Superior temporal gyrus (tissue), 1 donor: ENCODE results near the gene ALG1.
"Not testable (repeated sequence)": the region's sequence is repeated elsewhere in the genome, so short reads cannot be mapped to it uniquely, and the experiment has no call there.

ENCODE experiments used
- DNase-seq: peaks from one replicate; pipeline ENCODE4 v3.0.0-alpha.2; 2016; ENCODE audit errors: extremely low spot score

ALG1 gene

GRCh38 chr16:5044581-5044980, 27.1 kb upstream of the ALG1 start:
- DNase-seq: not testable (repeated sequence)

DNA sequence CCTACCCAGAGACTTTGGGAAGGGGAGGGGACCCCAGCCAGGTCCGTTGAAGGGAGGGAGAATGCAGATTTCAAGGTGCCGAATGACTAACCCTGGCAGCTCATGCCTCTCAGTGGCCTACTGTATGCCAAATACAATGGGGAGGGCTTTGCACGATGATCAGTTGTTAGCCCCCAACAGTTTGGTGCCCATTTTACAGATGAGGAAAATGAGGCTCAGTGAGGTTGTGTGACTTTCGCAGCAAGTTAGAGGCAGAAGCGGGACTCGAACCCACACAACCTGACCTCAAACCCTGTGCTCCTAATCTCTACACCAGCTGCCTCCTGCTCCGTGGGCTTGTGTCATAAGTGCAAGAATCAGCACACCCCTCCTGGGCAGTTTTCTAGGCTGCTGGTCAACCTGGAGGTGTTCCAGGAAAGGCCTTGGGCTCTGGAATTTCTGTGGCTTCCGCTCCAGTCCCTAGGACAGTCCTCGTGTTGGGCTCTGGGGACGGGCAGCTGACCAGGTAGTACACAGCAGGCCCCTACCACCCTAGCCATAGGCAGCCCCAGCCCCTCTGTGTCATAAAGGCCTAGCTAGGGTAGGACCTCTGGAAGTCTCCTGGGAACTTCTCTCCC, 26.0 kb upstream of the ALG1 start:
- no peak for DNase-seq

- no peak for DNase-seq
These were observed 24.7 kb upstream of the ALG1 start for GRCh38 chr16:5046914-5047313.

DNA sequence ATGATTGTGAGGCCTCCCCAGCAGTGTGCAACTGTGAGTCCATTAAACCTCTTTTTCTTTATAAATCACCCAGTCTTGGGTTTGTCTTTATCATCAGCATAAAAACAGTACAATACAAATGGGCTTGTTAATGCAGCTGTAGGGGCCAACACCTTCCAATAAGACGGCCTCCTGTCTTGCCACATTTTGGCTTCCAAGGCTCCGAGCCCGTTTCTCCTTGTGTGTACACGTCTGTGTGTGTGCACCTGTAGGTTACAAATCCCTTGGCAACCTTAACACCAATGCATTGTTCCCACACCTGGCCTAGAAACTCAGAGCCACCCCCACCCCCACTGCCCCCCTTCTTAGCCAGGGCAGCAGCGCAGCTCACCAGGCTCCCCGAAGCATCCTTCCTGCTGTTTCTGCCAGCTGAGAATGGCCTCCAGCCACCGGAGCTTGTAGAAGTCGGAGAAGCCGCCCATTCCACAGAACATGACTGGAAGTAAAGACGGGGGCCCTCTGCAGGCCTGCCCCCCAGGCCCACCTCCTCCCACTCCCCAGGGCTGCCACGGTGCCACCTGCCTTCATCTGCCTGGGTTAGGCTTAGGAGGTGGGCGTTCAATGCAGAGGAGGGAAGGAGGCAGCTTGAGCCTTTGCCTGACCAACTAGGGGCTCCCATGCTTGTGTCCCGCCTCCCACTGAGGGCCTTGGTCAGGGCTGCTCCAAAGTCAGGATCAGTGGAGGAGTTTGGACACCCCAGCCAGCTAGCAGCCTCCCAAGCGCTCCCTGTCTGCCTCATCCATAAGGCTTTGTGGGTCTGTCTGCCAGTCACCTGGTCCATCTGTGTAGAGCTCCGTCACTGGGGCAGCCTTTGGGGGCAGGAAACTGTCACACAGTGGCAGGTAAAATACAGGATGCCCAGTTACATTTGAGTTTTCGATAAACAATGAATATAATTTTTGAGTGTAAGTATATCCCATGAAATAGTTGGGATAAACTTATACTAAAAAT, 16.5 kb upstream of the ALG1 start:
- no peak for DNase-seq

- no peak for DNase-seq
These were observed 15.3 kb upstream of the ALG1 start for GRCh38 chr16:5056352-5056751.

DNA sequence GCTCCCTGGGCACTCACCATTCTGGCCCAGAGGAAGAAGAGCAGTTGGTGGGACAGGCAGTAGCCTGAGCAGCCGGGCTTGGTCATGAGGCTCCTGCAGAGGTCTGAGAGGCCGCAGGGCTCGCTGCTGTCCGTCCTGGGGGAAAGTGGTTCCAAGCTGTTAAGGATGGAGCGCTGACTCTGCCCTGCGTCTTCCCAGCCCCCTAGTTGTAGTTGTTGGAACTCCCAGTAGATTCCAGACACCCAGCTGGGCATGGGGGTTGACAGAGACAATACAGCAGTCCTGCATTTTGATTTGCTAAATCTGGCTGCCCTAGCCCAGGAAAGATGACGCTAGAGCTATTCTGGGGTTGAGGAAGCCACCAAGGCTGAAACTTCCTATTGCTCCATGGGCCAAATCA, 13.2 kb upstream of the ALG1 start:
- DNase-seq: no peak

DNA sequence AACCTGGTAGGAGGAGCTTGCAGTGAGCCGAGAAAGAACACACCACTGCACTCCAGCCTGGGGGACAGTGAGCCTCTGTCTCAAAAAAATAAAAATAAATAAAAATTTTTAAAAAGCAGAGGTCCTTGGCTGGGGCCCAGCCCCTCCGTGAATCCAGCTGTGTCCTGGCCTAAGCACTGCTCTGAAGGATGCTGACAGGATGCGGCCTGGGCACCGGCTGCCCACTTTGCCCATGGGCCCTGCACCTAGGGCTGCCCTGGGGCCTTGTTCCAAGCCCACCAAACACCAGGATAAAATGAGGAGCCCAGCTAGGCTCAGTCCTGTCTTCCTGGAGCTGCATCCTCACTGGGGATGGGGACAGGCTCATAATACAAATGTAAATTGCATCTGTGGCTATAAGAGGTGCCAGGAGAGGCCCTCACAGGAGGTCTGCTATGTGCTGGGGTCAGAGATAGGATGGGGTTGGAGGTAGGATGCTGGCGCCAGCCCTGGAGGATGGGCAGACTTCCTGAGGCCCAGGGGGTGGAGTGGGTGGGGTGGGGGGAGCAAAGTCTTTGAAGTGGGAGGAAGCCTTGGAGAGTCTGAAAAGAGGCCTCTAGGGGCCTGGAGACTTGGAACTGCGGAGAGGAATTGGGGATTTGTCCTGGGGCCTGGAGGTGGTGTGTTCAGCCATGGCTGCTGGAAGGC, 12.1 kb upstream of the ALG1 start:
- DNase-seq: no peak

GRCh38 chr16:5060073-5060641, 11.5 kb upstream of the ALG1 start:
- DNase-seq: no peak

- no peak for DNase-seq
These were observed 9.6 kb upstream of the ALG1 start for GRCh38 chr16:5062051-5062450.

DNA sequence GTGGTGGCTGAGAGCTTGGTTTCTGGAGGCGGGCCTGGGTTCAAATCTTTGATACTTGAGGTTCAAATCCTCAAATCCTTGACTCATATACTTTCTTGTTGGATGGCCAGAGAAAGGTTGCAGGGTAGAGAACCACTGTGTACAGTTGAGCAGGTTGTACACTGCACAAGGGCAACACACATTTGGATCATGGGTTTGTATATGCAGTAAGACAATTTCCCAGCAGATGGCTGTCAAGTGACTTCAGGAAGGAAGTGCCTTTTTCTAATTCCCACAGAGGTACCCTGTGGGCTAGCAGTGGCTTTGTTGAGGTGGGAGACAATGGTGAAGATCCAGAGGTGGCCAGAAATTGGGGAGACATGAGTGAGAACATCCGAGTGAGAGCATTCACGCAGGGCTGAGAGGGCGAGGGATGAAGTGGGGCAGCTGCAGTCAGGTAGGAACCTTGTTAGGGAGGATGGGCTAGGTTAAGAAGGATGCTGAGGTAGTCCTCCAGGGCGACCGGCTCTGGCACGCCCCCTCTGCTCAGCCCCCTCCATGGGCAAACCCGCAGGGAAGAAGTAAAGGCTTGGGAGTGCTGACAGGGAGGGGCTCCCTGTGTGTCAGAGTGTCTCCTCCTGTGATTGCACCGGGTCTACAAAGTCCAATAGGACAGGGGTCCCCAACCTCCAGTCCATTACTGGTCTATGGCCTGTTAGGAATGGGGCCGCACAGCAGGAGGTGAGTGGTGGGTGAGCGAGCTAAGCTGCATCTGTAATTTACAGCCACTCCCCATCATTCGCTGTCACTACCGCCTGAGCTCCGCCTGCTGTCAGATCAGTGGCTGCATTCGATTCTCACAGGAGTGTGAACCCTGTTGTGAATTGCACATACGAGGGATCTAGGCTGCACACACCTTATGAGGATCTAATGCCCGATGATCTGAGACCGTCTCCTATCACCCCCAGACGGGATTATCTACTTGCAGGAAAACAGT, 8.6 kb upstream of the ALG1 start:
- no peak for DNase-seq

GRCh38 chr16:5064915-5065314, 6.7 kb upstream of the ALG1 start:
- DNase-seq: no peak

DNA sequence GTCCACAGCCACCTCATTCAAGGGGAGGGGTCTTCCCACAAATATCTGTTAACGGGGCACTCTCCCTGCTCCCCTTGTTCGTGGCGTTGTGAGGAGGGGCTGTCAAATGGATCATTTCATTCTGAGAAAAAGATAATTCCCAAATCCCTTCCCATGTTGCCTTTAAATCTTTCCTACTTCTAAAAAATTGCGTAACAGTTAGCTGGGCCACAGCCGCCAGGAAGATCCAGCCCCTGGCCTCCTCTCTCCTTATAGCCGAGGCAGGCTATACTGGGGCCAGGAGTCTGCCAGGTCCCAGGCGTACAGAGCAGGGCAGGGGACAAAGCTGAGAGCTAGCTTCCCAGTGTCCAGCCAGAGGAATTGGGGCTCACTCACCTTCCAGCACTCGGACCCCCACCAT, 6.3 kb upstream of the ALG1 start:
- no peak for DNase-seq

- DNase-seq: no peak
These were observed 5.8 kb upstream of the ALG1 start, which contains the start of gene C16orf89 for GRCh38 chr16:5065813-5066212. C16orf89 (minus strand) TSS chr16:5065956; CDS start chr16:5065908, 48 bp downstream.

GRCh38 chr16:5066511-5066910, 5.1 kb upstream of the ALG1 start:
- DNase-seq: no peak

- no peak for DNase-seq
These were observed 2.6 kb upstream of the ALG1 start for GRCh38 chr16:5069048-5069447.

DNA sequence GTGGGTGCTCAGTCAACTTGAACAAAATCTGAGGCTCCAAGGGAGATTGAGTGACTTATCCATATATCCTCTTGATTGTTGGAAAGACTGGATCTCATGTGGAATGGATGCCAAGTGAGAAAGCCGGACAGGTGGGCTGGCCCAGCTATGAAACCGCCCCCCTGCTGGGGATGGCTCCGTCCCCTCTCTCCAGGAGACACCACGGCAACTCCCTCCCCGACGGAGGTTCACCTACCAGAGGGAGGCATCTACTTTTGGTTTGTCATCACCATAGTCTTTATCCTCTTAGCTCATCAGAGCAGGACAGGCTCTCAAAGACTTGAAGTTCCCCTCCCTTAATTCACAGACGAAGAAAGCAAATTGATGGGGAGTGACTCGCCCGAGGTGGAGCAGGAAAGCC, 1.8 kb upstream of the ALG1 start:
- DNase-seq: no peak

GRCh38 chr16:5070431-5071186, 1.0 kb upstream of the ALG1 start:
- DNase-seq: no peak

DNA sequence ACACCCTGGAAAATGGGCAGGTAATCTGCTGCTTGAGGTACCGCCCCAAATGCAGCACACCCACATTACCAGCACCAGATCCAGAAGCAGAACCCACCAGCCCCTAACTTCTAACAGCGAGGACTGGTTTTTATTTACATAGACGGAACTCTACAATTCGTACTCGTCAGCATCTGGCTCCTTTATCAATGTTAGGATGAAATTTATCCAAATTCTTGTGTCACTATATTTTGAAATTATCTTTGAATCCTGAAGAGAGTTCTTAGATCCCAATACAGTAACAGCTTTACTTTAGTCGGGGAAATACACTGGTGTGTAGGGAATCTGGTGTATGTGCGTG, 332 bp upstream of the ALG1 start:
- no peak for DNase-seq

GRCh38 chr16:5072334-5073278, 963 bp downstream of the ALG1 start:
- DNase-seq: no peak
